ENCODE data around the gene ARHGAP42.

ARHGAP42 gene

DNA sequence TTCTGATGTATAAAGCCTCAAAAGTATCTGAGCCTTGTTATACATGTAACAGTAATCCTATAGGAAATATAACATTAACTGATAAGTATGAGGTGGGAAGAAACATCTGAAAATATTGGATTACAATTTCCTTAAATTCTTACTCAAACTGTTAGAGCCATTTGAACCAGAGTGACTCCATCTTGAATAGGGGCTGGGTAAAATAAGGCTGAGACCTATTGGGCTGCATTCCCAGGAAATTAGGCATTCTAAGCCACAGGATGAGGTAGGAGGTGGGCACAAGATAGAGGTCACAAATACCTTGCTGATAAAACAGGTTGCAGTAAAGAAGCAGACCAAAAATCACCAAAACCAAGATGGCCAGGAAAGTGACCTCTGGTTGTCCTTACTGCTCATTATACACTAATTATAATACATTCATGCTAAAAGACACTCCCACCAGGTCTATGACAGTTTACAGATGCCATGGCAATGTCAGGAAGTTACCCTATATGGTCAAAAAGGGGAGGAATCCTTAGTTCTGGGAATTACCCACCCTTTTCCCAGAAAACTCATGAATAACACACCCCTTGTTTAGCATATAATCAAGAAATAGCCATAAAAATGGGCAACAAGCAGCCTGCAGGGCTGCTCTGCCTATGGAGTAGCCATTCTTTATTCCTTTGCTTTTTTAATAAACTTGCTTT, 327.7 kb downstream of the ARHGAP42 start:
- DNase-seq (ENCODE audit: low read depth in 2 of 2, low spot score in 1 of 2): no peak

- no peak for DNase-seq (ENCODE audit: low read depth in 2 of 2, low spot score in 1 of 2)
These were observed 332.8 kb downstream of the ARHGAP42 start for GRCh38 chr11:101019870-101020269.

GRCh38 chr11:101022256-101022655, 335.2 kb downstream of the ARHGAP42 start:
- no peak for DNase-seq (ENCODE audit: low read depth in 2 of 2, low spot score in 1 of 2)

- no peak for DNase-seq (ENCODE audit: low read depth in 2 of 2, low spot score in 1 of 2)
These were observed 341.6 kb downstream of the ARHGAP42 start for GRCh38 chr11:101028644-101029043.

- DNase-seq (ENCODE audit: low read depth in 2 of 2, low spot score in 1 of 2): no peak
These were observed 342.9 kb downstream of the ARHGAP42 start for GRCh38 chr11:101030015-101030414.

GRCh38 chr11:101030692-101031091, 343.6 kb downstream of the ARHGAP42 start:
- no peak for DNase-seq (ENCODE audit: low read depth in 2 of 2, low spot score in 1 of 2)

DNA sequence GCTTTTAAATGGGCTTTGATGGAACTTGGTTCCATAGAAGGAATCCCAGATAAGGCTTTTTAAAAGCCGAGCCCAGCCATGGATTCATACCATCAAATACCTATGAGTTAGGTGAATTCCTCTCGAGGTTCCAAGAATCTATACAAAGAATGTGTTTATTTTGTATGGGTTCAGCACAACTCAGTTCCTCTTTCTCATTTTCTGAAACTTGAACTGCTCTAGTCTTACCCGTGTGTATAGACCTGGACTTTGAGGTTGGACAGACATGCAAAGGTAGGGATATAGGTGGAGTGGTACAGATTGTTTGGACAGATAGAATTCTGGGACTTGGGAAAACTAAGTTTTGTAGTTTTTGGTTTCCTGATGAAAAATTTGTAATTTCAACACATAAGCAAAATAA, 344.6 kb downstream of the ARHGAP42 start:
- no peak for DNase-seq (ENCODE audit: low read depth in 2 of 2, low spot score in 1 of 2)

DNA sequence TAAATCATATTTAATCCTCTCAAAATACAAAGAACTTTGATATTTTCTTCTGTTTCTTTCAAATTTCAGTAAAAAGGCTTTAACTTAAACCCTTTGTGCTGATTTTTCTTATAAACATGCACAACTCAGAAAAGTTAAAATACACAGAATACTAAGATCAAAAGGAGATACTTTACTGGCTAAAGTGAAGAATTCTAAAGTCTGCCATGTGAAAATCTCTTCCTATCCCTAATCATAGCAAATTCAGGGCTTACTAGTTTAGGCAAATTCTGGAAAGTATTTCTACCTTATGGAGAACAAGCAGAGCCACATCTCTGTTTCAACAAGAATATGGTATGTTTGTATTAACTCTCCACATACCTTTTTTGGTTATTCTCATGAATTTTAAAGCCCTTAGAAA, 345.9 kb downstream of the ARHGAP42 start:
- no peak for DNase-seq (ENCODE audit: low read depth in 2 of 2, low spot score in 1 of 2)

- no peak for DNase-seq (ENCODE audit: low read depth in 2 of 2, low spot score in 1 of 2)
These were observed 347.0 kb downstream of the ARHGAP42 start for GRCh38 chr11:101034076-101034475.

- DNase-seq (ENCODE audit: low read depth in 2 of 2, low spot score in 1 of 2): no peak
These were observed 348.8 kb downstream of the ARHGAP42 start for GRCh38 chr11:101035872-101036271.
